Stimulated activated CD4-positive, alpha-beta T cell treated with anti-CD3 and anti-CD28 coated beads, TNF-alpha, amount 100 ng/mL, for 24 hours (primary cell): ENCODE measurements around the gene RAB23.
A peak's percentile ranks its signal among the peaks of the same experiment; 100 is the strongest.

Experiments
- DNase-seq, 3 experiments: peaks; one replicate each; pipeline ENCODE4 v3.0.0-alpha.2; 2020; ENCODE audit warnings: low read depth in 3 of 3

The RAB23 gene

GRCh38 chr6:57182017-57182432 is 40.1 kb downstream of the RAB23 start:
- no peak for DNase-seq

GRCh38 chr6:57180596-57180995 is 41.5 kb downstream of the RAB23 start:
- no peak for DNase-seq

GRCh38 chr6:57177545-57178265 is 44.4 kb downstream of the RAB23 start:
- DNase-seq: no peak

GRCh38 chr6:57174511-57174907 is 47.6 kb downstream of the RAB23 start:
- DNase-seq: no peak

- no peak for DNase-seq
These were observed 48.1 kb downstream of the RAB23 start for GRCh38 chr6:57173886-57174510.

- DNase-seq: peak in 1 of 3 experiments; percentile 30
These were observed 48.8 kb downstream of the RAB23 start for GRCh38 chr6:57173056-57173885.

- peak; percentile 78 to 93 (median 80) for DNase-seq
These were observed 49.7 kb downstream of the RAB23 start, which contains the start of gene BAG2 for GRCh38 chr6:57172136-57173055. Gene BAG2, plus strand, starts transcription at chr6:57172326. Its CDS starts 372 bp downstream, at chr6:57172698.

GRCh38 chr6:57165080-57165479 is 57.0 kb downstream of the RAB23 start:
- DNase-seq: no peak

GRCh38 chr6:57163956-57164355 is 58.2 kb downstream of the RAB23 start:
- no peak for DNase-seq

GRCh38 chr6:57162516-57162915 is 59.6 kb downstream of the RAB23 start:
- DNase-seq: no peak

- no peak for DNase-seq
These were observed 60.1 kb downstream of the RAB23 start for GRCh38 chr6:57162028-57162427.

GRCh38 chr6:57159127-57159526 is 63.0 kb downstream of the RAB23 start:
- DNase-seq: no peak

- no peak for DNase-seq
These were observed 63.4 kb downstream of the RAB23 start for GRCh38 chr6:57158658-57159057.

- DNase-seq: no peak
These were observed 73.9 kb downstream of the RAB23 start for GRCh38 chr6:57147955-57148858.

GRCh38 chr6:57147401-57147800 is 74.7 kb downstream of the RAB23 start:
- DNase-seq: no peak

- no peak for DNase-seq
These were observed 78.4 kb downstream of the RAB23 start for GRCh38 chr6:57143690-57144089.

GRCh38 chr6:57142178-57142525 is 80.0 kb downstream of the RAB23 start:
- DNase-seq: no peak

- DNase-seq: no peak
These were observed 80.5 kb downstream of the RAB23 start for GRCh38 chr6:57141451-57142177.

- no peak for DNase-seq
These were observed 84.1 kb downstream of the RAB23 start for GRCh38 chr6:57138026-57138425.

- no peak for DNase-seq
These were observed 84.8 kb downstream of the RAB23 start for GRCh38 chr6:57137350-57137749.
